ENCODE results near the gene WDR1.

WDR1 gene

GRCh38 chr4:10144479-10144878 lies 27.9 kb upstream of the WDR1 start:
- no peak overlapping the region for H3K9ac ChIP-seq
- H3K27me3 ChIP-seq (ENCODE audit: control insufficient read depth, insufficient read depth, low read length) = no peaks in the 10 kb centered on the region
- no peaks in the 10 kb centered on the region for H3K9me3 ChIP-seq (ENCODE audit: control insufficient read depth, low read length)

GRCh38 chr4:10143171-10143570 lies 26.6 kb upstream of the WDR1 start:
- no peak overlapping the region for H3K4me3 ChIP-seq (ENCODE audit: low read depth, low read length)
- H3K79me2 ChIP-seq = no peaks in the 10 kb centered on the region
- H3K9ac ChIP-seq = no peak overlapping the region
- H3K27me3 ChIP-seq (ENCODE audit: control insufficient read depth, insufficient read depth, low read length) = no peaks in the 10 kb centered on the region
- H3K4me1 ChIP-seq = peaks cover 15% of the 10 kb centered on the region
- H3K4me2 ChIP-seq (ENCODE audit: low read length) = no peak overlapping the region
- TF ChIP-seq CTCF (IDR thresholded peaks at IDR 0.05) = no peak
- no peak overlapping the region for H3K27ac ChIP-seq
- no peaks in the 10 kb centered on the region for H3K36me3 ChIP-seq (ENCODE audit: control insufficient read depth, insufficient read depth, low read length)
- no peak overlapping the region for H2AFZ ChIP-seq
- H3K9me3 ChIP-seq (ENCODE audit: control insufficient read depth, low read length) = no peaks in the 10 kb centered on the region

More at GRCh38 chr4:10144479-10144878, 27.9 kb upstream of the WDR1 start:
- no peak overlapping the region for H3K4me3 ChIP-seq (ENCODE audit: low read depth, low read length)
- no peaks in the 10 kb centered on the region for H3K36me3 ChIP-seq (ENCODE audit: control insufficient read depth, insufficient read depth, low read length)
- TF ChIP-seq CTCF (IDR thresholded peaks at IDR 0.05) = no peak
- no peak overlapping the region for H3K27ac ChIP-seq
- no peak overlapping the region for H3K4me2 ChIP-seq (ENCODE audit: low read length)
- peaks cover 12% of the 10 kb centered on the region for H3K4me1 ChIP-seq
- no peak overlapping the region for H2AFZ ChIP-seq
- no peaks in the 10 kb centered on the region for H3K79me2 ChIP-seq

GRCh38 chr4:10140866-10141759 lies 24.5 kb upstream of the WDR1 start:
- no peaks in the 10 kb centered on the region for H3K9me3 ChIP-seq (ENCODE audit: control insufficient read depth, low read length)
- no peaks in the 10 kb centered on the region for H3K79me2 ChIP-seq
- H3K27me3 ChIP-seq (ENCODE audit: control insufficient read depth, insufficient read depth, low read length) = no peaks in the 10 kb centered on the region
- H2AFZ ChIP-seq = no peak overlapping the region
- no peaks in the 10 kb centered on the region for H3K36me3 ChIP-seq (ENCODE audit: control insufficient read depth, insufficient read depth, low read length)
- H3K9ac ChIP-seq = no peak overlapping the region
- no peak for TF ChIP-seq CTCF (IDR thresholded peaks at IDR 0.05)
- peaks cover 15% of the 10 kb centered on the region for H3K4me1 ChIP-seq
- H3K4me3 ChIP-seq (ENCODE audit: low read depth, low read length) = no peak overlapping the region
- H3K4me2 ChIP-seq (ENCODE audit: low read length) = no peak overlapping the region
- H3K27ac ChIP-seq = peak overlapping the region; percentile 42

- peaks cover 15% of the 10 kb centered on the region for H3K4me1 ChIP-seq
- no peaks in the 10 kb centered on the region for H3K79me2 ChIP-seq
- H3K4me3 ChIP-seq (ENCODE audit: low read depth, low read length) = no peak overlapping the region
- TF ChIP-seq CTCF (IDR thresholded peaks at IDR 0.05) = no peak
- H3K4me2 ChIP-seq (ENCODE audit: low read length) = no peak overlapping the region
- no peaks in the 10 kb centered on the region for H3K36me3 ChIP-seq (ENCODE audit: control insufficient read depth, insufficient read depth, low read length)
- H3K9ac ChIP-seq = no peak overlapping the region
- H3K9me3 ChIP-seq (ENCODE audit: control insufficient read depth, low read length) = no peaks in the 10 kb centered on the region
- H3K27me3 ChIP-seq (ENCODE audit: control insufficient read depth, insufficient read depth, low read length) = no peaks in the 10 kb centered on the region
- no peak overlapping the region for H2AFZ ChIP-seq
- H3K27ac ChIP-seq = no peak overlapping the region
Measured at GRCh38 chr4:10139518-10139917, 22.9 kb upstream of the WDR1 start.

GRCh38 chr4:10135260-10135659 lies 18.7 kb upstream of the WDR1 start:
- Histone ChIP-seq H2AFZ (no peak overlapping the region), H3K79me2 (no peaks in the 10 kb centered on the region), H3K4me3 (ENCODE audit: low read depth, low read length) (no peak overlapping the region), H3K9ac (no peak overlapping the region), H3K4me1 (peaks cover 4% of the 10 kb centered on the region), H3K27ac (no peak overlapping the region), H3K27me3 (ENCODE audit: control insufficient read depth, insufficient read depth, low read length) (no peaks in the 10 kb centered on the region), H3K4me2 (ENCODE audit: low read length) (no peak overlapping the region), H3K36me3 (ENCODE audit: control insufficient read depth, insufficient read depth, low read length) (no peaks in the 10 kb centered on the region), H3K9me3 (ENCODE audit: control insufficient read depth, low read length) (no peaks in the 10 kb centered on the region)
- no peak for TF ChIP-seq CTCF (IDR thresholded peaks at IDR 0.05)
